Hepatocyte (in vitro differentiated cells): ENCODE measurements around the gene CEP170B.

Experiments
- CTCF ChIP-seq: fragments of 200-600 bp; sonication (generic); IDR thresholded peaks from 2 replicates; pipeline ENCODE4 v1.5.1; 2016; ENCODE audit warnings: antibody characterized with exemption, mild to moderate bottlenecking; ENCODE audit not compliant: poor library complexity
- EZH2 ChIP-seq: fragments of 200-600 bp; sonication (generic); IDR thresholded peaks from 2 replicates; pipeline ENCODE4 v1.6.1; 2016; ENCODE audit warnings: antibody characterized with exemption, mild to moderate bottlenecking, borderline replicate concordance

DNA sequence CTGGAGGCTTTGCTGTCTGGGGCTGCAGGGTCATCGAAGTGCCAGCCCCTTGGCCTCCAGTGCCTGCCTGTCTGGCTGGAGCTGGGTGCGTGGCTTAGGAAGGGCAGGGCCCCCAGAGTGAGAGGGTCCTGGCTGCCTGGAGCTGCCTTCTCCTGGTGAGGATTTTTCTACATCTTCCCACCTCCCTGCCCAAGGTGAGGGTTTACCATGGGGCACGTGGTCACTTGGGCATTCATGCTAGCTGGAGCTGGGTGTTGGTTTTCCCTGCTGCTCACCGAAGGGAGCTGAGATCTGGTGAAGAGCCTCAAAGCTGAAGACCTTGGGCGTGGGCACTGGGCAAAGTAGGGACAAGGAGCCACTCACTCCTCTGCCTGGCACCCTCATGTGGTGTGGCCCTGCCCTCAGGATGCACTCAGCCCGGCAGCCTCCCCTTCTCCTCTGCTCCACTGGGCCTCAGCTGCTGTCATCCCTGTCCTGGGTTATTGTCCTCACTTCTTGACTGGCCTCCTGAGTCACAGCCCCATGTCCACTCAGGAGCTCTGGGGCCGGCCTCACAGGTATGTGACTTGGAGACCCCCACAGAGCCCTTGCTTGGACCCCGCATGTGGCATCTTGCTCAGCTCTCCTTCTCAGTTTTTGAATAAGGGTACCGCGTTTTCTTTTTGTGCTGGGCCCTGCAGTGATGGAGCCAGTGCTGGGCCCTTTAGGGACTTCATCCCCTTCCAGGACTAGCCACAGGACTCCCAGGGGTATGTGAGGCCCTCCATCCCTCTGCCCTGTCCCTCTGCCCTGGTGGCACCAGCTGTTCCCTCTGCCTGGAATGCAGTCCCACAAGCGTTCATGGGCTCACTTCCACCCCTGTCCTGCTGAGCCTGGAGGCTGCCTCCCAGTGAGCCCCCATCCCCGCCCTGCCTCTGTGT lies 1.6 kb downstream of the CEP170B start:
- TF ChIP-seq CTCF (no peak), EZH2 (no peak)
